Peyer's patch (tissue), 4 donors: ENCODE data around the gene FANCE. TPM values are rescaled to one million over a fixed set of nuclear protein-coding genes. Genes with fewer than 3 reads are reported as not detected.

ENCODE experiments used
- DNase-seq, 3 donors: peaks; one replicate each; pipeline ENCODE4 v3.0.0-alpha.2; 2017 to 2019
- H3K27ac ChIP-seq, 4 donors: fragments of 200-600 bp; sonication (generic); one replicate each; pipeline ENCODE4 v1.5.1; 2016 to 2019
- H3K27me3 ChIP-seq, 2 donors: fragments of 200-600 bp; sonication (generic); one replicate each; pipeline ENCODE4 v1.5.1; 2019
- H3K36me3 ChIP-seq, 3 donors: fragments of 200-600 bp; sonication (generic); one replicate each; pipeline ENCODE4 v1.5.1; 2016 to 2019
- H3K4me1 ChIP-seq, 4 donors: fragments of 200-600 bp; sonication (generic); one replicate each; pipeline ENCODE4 v1.5.1; 2016 to 2019
- H3K4me3 ChIP-seq, 4 donors: fragments of 200-600 bp; sonication (generic); 1 replicate in 3 of 4; 2 replicates in 1 of 4; pipeline ENCODE4 v1.5.1; 2016 to 2019; ENCODE audit warnings: mild to moderate bottlenecking in 1 of 4
- H3K9me3 ChIP-seq, 4 donors: fragments of 200-600 bp; sonication (generic); one replicate each; pipeline ENCODE4 v1.5.1; 2016 to 2019; ENCODE audit warnings: mild to moderate bottlenecking in 1 of 4
- CTCF ChIP-seq, 6 experiments: fragments of 450-650 bp in 4 of 6; fragments of 200-600 bp in 2 of 6; sonication (generic) in 1 of 6; IDR thresholded peaks; one replicate each; pipeline ENCODE4 v1.5.1; 2017 to 2019; ENCODE audit warnings: antibody characterized with exemption in 6 of 6, mild to moderate bottlenecking in 3 of 6, moderate library complexity in 1 of 6
- POLR2A ChIP-seq, 2 donors: fragments of 450-650 bp; IDR thresholded peaks; one replicate each; pipeline ENCODE4 v1.5.1; 2017; ENCODE audit warnings: antibody characterized with exemption in 2 of 2, mild to moderate bottlenecking in 2 of 2, moderate library complexity in 2 of 2
- total RNA-seq, 4 donors: library from RNA; depleted of rRNA; stranded (reverse); fragments of >200 nt; gene quantifications; one replicate each; pipeline ENCODE4 v1.1.0, GENCODE V29; 2016

Gene FANCE
- total RNA-seq, 4 donors from 2014 or later: 1.8 to 7.4 (median 4.2) TPM

- no peaks in the 10 kb centered on the region for H3K4me1 ChIP-seq
- DNase-seq: no peak
- no peak overlapping the region for H3K4me3 ChIP-seq
- no peaks in the 10 kb centered on the region for H3K9me3 ChIP-seq
- no peak for TF ChIP-seq POLR2A (IDR thresholded peaks at IDR 0.05)
- TF ChIP-seq CTCF (IDR thresholded peaks at IDR 0.05): no peak
- no peak overlapping the region for H3K27ac ChIP-seq
- peaks cover 0 to 8% (median 0%) of the 10 kb centered on the region in 3 donors for H3K36me3 ChIP-seq
- H3K27me3 ChIP-seq: no peaks in the 10 kb centered on the region
Observed at GRCh38 chr6:35461270-35461669, 9.1 kb downstream of the FANCE start.

GRCh38 chr6:35463292-35463691 is 11.2 kb downstream of the FANCE start:
- no peaks in the 10 kb centered on the region for H3K27me3 ChIP-seq
- peaks cover 0 to 8% (median 0%) of the 10 kb centered on the region in 3 donors for H3K36me3 ChIP-seq
- peak in 1 of 3 donors; percentile 7 for DNase-seq
- no peak overlapping the region for H3K27ac ChIP-seq
- no peak overlapping the region for H3K4me3 ChIP-seq
- no peaks in the 10 kb centered on the region for H3K9me3 ChIP-seq
- H3K4me1 ChIP-seq: peaks cover 0 to 6% (median 0%) of the 10 kb centered on the region in 4 donors
- TF ChIP-seq POLR2A (IDR thresholded peaks at IDR 0.05) (no peak), CTCF (IDR thresholded peaks at IDR 0.05) (no peak)

GRCh38 chr6:35465646-35466045 is 13.5 kb downstream of the FANCE start:
- no peak for TF ChIP-seq POLR2A (IDR thresholded peaks at IDR 0.05)
- TF ChIP-seq CTCF (IDR thresholded peaks at IDR 0.05): no peak
- Histone ChIP-seq H3K4me3 (no peak overlapping the region), H3K27me3 (no peaks in the 10 kb centered on the region), H3K27ac (no peak overlapping the region), H3K4me1 (peaks cover 0 to 21% (median 3%) of the 10 kb centered on the region in 4 donors), H3K9me3 (no peaks in the 10 kb centered on the region), H3K36me3 (peaks cover 0 to 4% (median 0%) of the 10 kb centered on the region in 3 donors)
- no peak for DNase-seq

GRCh38 chr6:35468181-35468979 is 16.2 kb downstream of the FANCE start, which contains the start of gene RPL10A:
RPL10A (plus strand) TSS chr6:35468401; CDS start chr6:35468435, 34 bp downstream.
- TF ChIP-seq CTCF (IDR thresholded peaks at IDR 0.05): peak; percentile 93 to 99 (median 98)
- TF ChIP-seq POLR2A (IDR thresholded peaks at IDR 0.05): peak; percentile 68 to 85
- Histone ChIP-seq H3K9me3 (no peaks in the 10 kb centered on the region), H3K4me3 (peak within 1 kb of the TSS; percentile 55 to 86 (median 73)), H3K36me3 (peaks cover 0 to 26% (median 0%) of the 10 kb centered on the region in 3 donors), H3K27ac (peak within 1 kb of the TSS; percentile 80 to 94 (median 90)), H3K27me3 (no peaks in the 10 kb centered on the region), H3K4me1 (peaks cover 0 to 43% (median 3%) of the 10 kb centered on the region in 4 donors)
- DNase-seq: peak; percentile 94 to 98 (median 94)

- Histone ChIP-seq H3K27me3 (no peaks in the 10 kb centered on the region), H3K9me3 (no peaks in the 10 kb centered on the region), H3K4me1 (peaks cover 0 to 43% (median 3%) of the 10 kb centered on the region in 4 donors), H3K4me3 (peak overlapping the region; percentile 55 to 86 (median 73)), H3K36me3 (peaks cover 0 to 34% (median 0%) of the 10 kb centered on the region in 3 donors), H3K27ac (peak overlapping the region; percentile 80 to 94 (median 90))
- no peak for TF ChIP-seq CTCF (IDR thresholded peaks at IDR 0.05)
- no peak for DNase-seq
Observed at GRCh38 chr6:35468980-35469750, 17.0 kb downstream of the FANCE start.
